HL-60 (cell line): Measurements from ENCODE around the gene ITSN1.

Experiments
- DNase-seq, 2 experiments: peaks; one replicate each; pipeline ENCODE4 v3.0.0-alpha.2; 2010 to 2020; ENCODE audit warnings: low read depth in 1 of 2, low spot score in 1 of 2
- H3K27ac ChIP-seq: fragments of 250-450 bp; sonication (Bioruptor Pico); replicated peaks from 2 replicates; pipeline ENCODE4 v1.5.1; 2020; ENCODE audit warnings: mild to moderate bottlenecking, moderate library complexity
- H3K27me3 ChIP-seq: fragments of 250-450 bp; sonication (Bioruptor Pico); 2 replicates; pipeline ENCODE4 v1.5.1; 2021; ENCODE audit warnings: mild to moderate bottlenecking, moderate library complexity; ENCODE audit not compliant: insufficient read depth, poor library complexity, severe bottlenecking
- H3K4me3 ChIP-seq: replicated peaks from 2 replicates; pipeline ENCODE4 v1.5.1; 2011; ENCODE audit warnings: mild to moderate bottlenecking, control low read depth, low read length; ENCODE audit not compliant: insufficient read depth
- CTCF ChIP-seq: IDR thresholded peaks from one replicate; pipeline ENCODE4 v1.5.1; 2011; ENCODE audit warnings: low read length, control low read depth, inconsistent platforms; ENCODE audit not compliant: insufficient read depth
- GABPA ChIP-seq: IDR thresholded peaks from 2 replicates; pipeline ENCODE4 v1.6.1; 2012; ENCODE audit warnings: low read depth
- POLR2AphosphoS5 ChIP-seq: IDR thresholded peaks from 2 replicates; pipeline ENCODE4 v1.6.1; 2012; ENCODE audit warnings: low read depth
- REST ChIP-seq: IDR thresholded peaks from 2 replicates; pipeline ENCODE4 v1.6.1; 2012; ENCODE audit warnings: low read depth; ENCODE audit not compliant: insufficient replicate concordance
- SPI1 ChIP-seq: IDR thresholded peaks from 2 replicates; pipeline ENCODE4 v1.6.1; 2012; ENCODE audit warnings: low read depth, mild to moderate bottlenecking, borderline replicate concordance

ITSN1 gene

GRCh38 chr21:33634254-33634653 lies 8.0 kb upstream of the ITSN1 start:
- no peak for DNase-seq
- Histone ChIP-seq H3K4me3 (no peak overlapping the region), H3K27me3 (no peaks in the 10 kb centered on the region), H3K27ac (no peak overlapping the region)
- TF ChIP-seq CTCF, result no peak
- TF ChIP-seq SPI1, result no peak
- no peak for TF ChIP-seq GABPA
- no peak for TF ChIP-seq POLR2AphosphoS5
- TF ChIP-seq REST, result no peak

- peak overlapping the region; percentile 95 for H3K4me3 ChIP-seq
- peak overlapping the region; percentile 81 for H3K27ac ChIP-seq
- TF ChIP-seq GABPA (no peak), REST (peak; percentile 32)
- H3K27me3 ChIP-seq, result no peaks in the 10 kb centered on the region
- peak in 1 of 2 experiments; percentile 22 for DNase-seq
Measured at GRCh38 chr21:33640697-33641351, 1.5 kb upstream of the ITSN1 start.

- Histone ChIP-seq H3K27ac (peak within 1 kb of the TSS; percentile 81), H3K4me3 (peak within 1 kb of the TSS; percentile 95), H3K27me3 (no peaks in the 10 kb centered on the region)
- TF ChIP-seq CTCF, result no peak
- TF ChIP-seq SPI1, result peak; percentile 82
- TF ChIP-seq GABPA, result peak; percentile 37
- TF ChIP-seq REST, result no peak
- no peak; the same call in 1 of the 2 replicates for TF ChIP-seq POLR2AphosphoS5
- DNase-seq, result peak; percentile 97 to 100
Measured at GRCh38 chr21:33641352-33642026, 812 bp upstream of the ITSN1 start, which contains the start of gene CRYZL1. Gene CRYZL1 (minus strand): TSS chr21:33641741. CDS start chr21:33631551, 10,190 bp downstream.
